DMS153 treated with DMSO at 0.1 percent for 48 hours (cell line): Measurements from ENCODE around the gene SYCP3.

Source experiments
- DNase-seq: peaks from one replicate; lab custom pipeline; 2025; ENCODE audit not compliant: unreplicated experiment; lab: John Stamatoyannopoulos, UW

Gene SYCP3

GRCh38 chr12:101680647-101681046 lies 58.6 kb downstream of the SYCP3 start:
- no peak for DNase-seq

DNA sequence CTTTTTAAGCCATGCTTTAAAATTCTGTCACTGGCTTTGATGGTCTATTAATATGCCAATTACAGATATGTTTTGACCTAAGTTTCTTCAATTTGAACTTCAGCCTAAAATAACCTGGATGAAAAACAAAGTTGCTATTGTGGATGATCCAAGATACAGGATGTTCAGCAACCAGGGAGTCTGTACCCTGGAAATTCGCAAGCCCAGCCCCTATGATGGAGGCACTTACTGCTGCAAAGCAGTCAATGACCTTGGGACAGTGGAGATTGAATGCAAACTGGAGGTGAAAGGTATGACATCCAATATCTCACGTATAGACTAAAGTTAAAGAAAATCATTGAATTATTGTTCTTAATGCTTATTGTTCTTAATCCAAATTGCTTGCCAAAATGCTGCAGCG lies 59.0 kb downstream of the SYCP3 start:
- DNase-seq = no peak
